H1 (cell line): ENCODE results near the gene RIMBP2. TPM values are rescaled to one million over a fixed set of nuclear protein-coding genes. Genes with fewer than 3 reads are reported as not detected.

Source experiments
- ATF2 ChIP-seq: IDR thresholded peaks from 2 replicates; pipeline ENCODE4 v1.6.1; 2012; ENCODE audit warnings: low read length, inconsistent platforms
- CBX5 ChIP-seq: fragments of 300-800, 300-1000 bp; sonication (generic); IDR thresholded peaks from 2 replicates; pipeline ENCODE4 v1.7.1; 2016; ENCODE audit warnings: antibody characterized with exemption, low read length, low read depth
- CTCF ChIP-seq, 3 experiments: IDR thresholded peaks; 1 replicate in 2 of 3; 2 replicates in 1 of 3; pipeline versions ENCODE4 v1.5.1 to v1.6.1; 2011; ENCODE audit warnings: low read length in 3 of 3, mild to moderate bottlenecking in 3 of 3, inconsistent platforms in 2 of 3, low read depth in 1 of 3, moderate library complexity in 1 of 3; ENCODE audit not compliant: insufficient read depth in 1 of 3; ENCODE audit errors: control extremely low read depth in 1 of 3
- JUND ChIP-seq: IDR thresholded peaks from 2 replicates; pipeline ENCODE4 v1.6.1; 2011; ENCODE audit warnings: mild to moderate bottlenecking, improper control_type of control experiment, low read length
- TEAD4 ChIP-seq: IDR thresholded peaks from 2 replicates; pipeline ENCODE4 v1.6.1; 2012; ENCODE audit warnings: low read depth, low read length, inconsistent platforms, mixed read lengths
- polyA plus RNA-seq, 7 experiments: library from polyadenylated mRNA; depleted of rRNA in 3 of 7; stranded (reverse) in 5 of 7; unstranded in 2 of 7; fragments of >200 nt in 5 of 7; fragments of 200-250 nt in 2 of 7; gene quantifications; 1 replicate in 5 of 7; 2 replicates in 1 of 7; 4 replicates in 1 of 7; pipeline versions ENCODE4 v1.2.1 to v1.2.3, GENCODE V29; 2011 to 2013; ENCODE audit warnings: missing spikeins in 2 of 7, mixed read lengths in 2 of 7
- total RNA-seq: library from RNA; stranded (reverse); fragmentation: NEBNext Ultra II Directional; extraction: Animal tissue kit (Norgen Biotek cat#: 25700); gene quantifications from 2 replicates; pipeline ENCODE4 v1.2.1, GENCODE V29; 2021

The RIMBP2 gene
- total and polyA plus RNA-seq, 2 of the 8 experiments (the other 6 are each of a cell fraction or from before 2014, with no cell fraction given), result 0.18 to 0.65 TPM

GRCh38 chr12:130384234-130384633, 331.9 kb downstream of the RIMBP2 start (continued):
- no peak for TF ChIP-seq CTCF (IDR thresholded peaks at IDR 0.05; ENCODE audit: control extremely low read depth in 1 of 3, insufficient read depth in 1 of 3, low read depth in 1 of 3, low read length in 3 of 3)
- no peak for TF ChIP-seq JUND
- TF ChIP-seq CBX5, result no peak
- no peak for TF ChIP-seq TEAD4
- no peak for TF ChIP-seq ATF2
- TF ChIP-seq, all 59 proteins: peak for 0
